H1 (cell line): Measurements from ENCODE around the gene GJD4. TPM values are rescaled to one million over a fixed set of nuclear protein-coding genes. Genes with fewer than 3 reads are reported as not detected.

Experiments used
- CTCF ChIA-PET: fragments of 300-600 bp; sonication (Branson Sonifier 250); formaldehyde crosslinking; loops from one replicate; lab custom pipeline; 2021; ENCODE audit not compliant: partially characterized antibody; lab: Charles Lee
- POLR2A ChIA-PET: fragments of 300-600 bp; sonication (Branson Sonifier 250); formaldehyde crosslinking; loops from one replicate; lab custom pipeline; 2021; ENCODE audit warnings: inconsistent platforms; ENCODE audit not compliant: partially characterized antibody; lab: Charles Lee
- DNase-seq, 2 experiments: peaks; one replicate each; pipeline versions ENCODE4 v3.0.0 to v3.0.0-alpha.2; 2010 to 2022; ENCODE audit warnings: low spot score in 2 of 2, low read depth in 1 of 2, mixed read lengths in 1 of 2
- FAIRE-seq: peaks from 2 replicates; lab custom pipeline; 2011; peaks lifted over from hg19 to GRCh38; lab: Jason Lieb, UNC
- H2AFZ ChIP-seq: 2 replicates; pipeline ENCODE4 v1.8.1; 2012; ENCODE audit warnings: low read length, inconsistent platforms
- H2AK5ac ChIP-seq: 2 replicates; pipeline ENCODE4 v1.6.1; 2013; ENCODE audit warnings: low read depth, low read length
- H2BK120ac ChIP-seq: replicated peaks from 2 replicates; pipeline ENCODE3; 2013; ENCODE audit warnings: low read depth, low read length, inconsistent platforms
- H2BK12ac ChIP-seq: 2 replicates; pipeline ENCODE4 v1.6.1; 2013; ENCODE audit warnings: low read depth, low read length
- H2BK15ac ChIP-seq: 2 replicates; pipeline ENCODE4 v1.6.1; 2013; ENCODE audit warnings: low read length
- H2BK20ac ChIP-seq: 2 replicates; pipeline ENCODE4 v1.6.1; 2013; ENCODE audit warnings: low read length
- H2BK5ac ChIP-seq: 2 replicates; pipeline ENCODE4 v1.6.1; 2013; ENCODE audit warnings: low read depth, low read length
- H3K14ac ChIP-seq: 2 replicates; pipeline ENCODE4 v1.6.1; 2013; ENCODE audit warnings: inconsistent platforms; ENCODE audit not compliant: insufficient read length
- H3K18ac ChIP-seq: 2 replicates; pipeline ENCODE4 v1.6.1; 2013; ENCODE audit warnings: low read length; ENCODE audit errors: extremely low read depth
- H3K23ac ChIP-seq: 2 replicates; pipeline ENCODE4 v1.6.1; 2013; ENCODE audit warnings: inconsistent platforms; ENCODE audit not compliant: insufficient read length
- H3K23me2 ChIP-seq: 2 replicates; pipeline ENCODE4 v1.6.1; 2013; ENCODE audit warnings: low read depth, low read length
- H3K27ac ChIP-seq: 2 replicates; pipeline ENCODE4 v1.6.1; 2011; ENCODE audit warnings: low read depth, low read length, inconsistent platforms
- H3K27me3 ChIP-seq, 4 experiments: replicated peaks in 1 of 4; 1 replicate in 1 of 4; 2 replicates in 3 of 4; pipeline versions ENCODE4 v1.6.1 to v1.8.1; 2011 to 2013; ENCODE audit warnings: low read length in 3 of 4, mild to moderate bottlenecking in 3 of 4, inconsistent platforms in 2 of 4, mixed read lengths in 2 of 4, moderate library complexity in 1 of 4; ENCODE audit not compliant: control insufficient read depth in 3 of 4, insufficient read depth in 3 of 4; ENCODE audit errors: extremely low read depth in 1 of 4
- H3K36me3 ChIP-seq, 4 experiments: 2 replicates each; pipeline versions ENCODE4 v1.6.1 to v1.8.1; 2011 to 2013; ENCODE audit warnings: mild to moderate bottlenecking in 4 of 4, low read length in 3 of 4, moderate library complexity in 2 of 4, control low read depth in 1 of 4, inconsistent platforms in 1 of 4; ENCODE audit not compliant: insufficient read depth in 4 of 4, control insufficient read depth in 2 of 4
- H3K4ac ChIP-seq: replicated peaks from 2 replicates; pipeline ENCODE3; 2013; ENCODE audit warnings: low read length, low read depth, mixed read lengths, inconsistent platforms; ENCODE audit not compliant: insufficient read length
- H3K4me1 ChIP-seq, 4 experiments: replicated peaks in 1 of 4; 1 replicate in 1 of 4; 2 replicates in 3 of 4; pipeline versions ENCODE4 v1.6.1 to v1.8.1; 2011 to 2013; ENCODE audit warnings: low read length in 3 of 4, inconsistent platforms in 2 of 4, mixed read lengths in 1 of 4; ENCODE audit not compliant: insufficient read depth in 4 of 4, control insufficient read depth in 3 of 4
- H3K4me2 ChIP-seq, 2 experiments: 2 replicates each; pipeline versions ENCODE4 v1.6.1 to v1.8.1; 2011 to 2013; ENCODE audit warnings: low read depth in 2 of 2, low read length in 2 of 2, control low read depth in 1 of 2, inconsistent platforms in 1 of 2, mild to moderate bottlenecking in 1 of 2; ENCODE audit not compliant: insufficient read depth in 1 of 2
- H3K4me3 ChIP-seq, 4 experiments: fragments of 200-600, 300-600 bp in 1 of 4; sonication (generic), shearing (Covaris generic), sonication (Bioruptor Twin) in 1 of 4; 2 replicates each; pipeline versions ENCODE4 v1.5.1 to v1.8.1; 2011 to 2016; ENCODE audit warnings: low read length in 4 of 4, low read depth in 3 of 4, control low read depth in 2 of 4, inconsistent platforms in 2 of 4, mild to moderate bottlenecking in 2 of 4, mixed read lengths in 1 of 4, moderate library complexity in 1 of 4; ENCODE audit not compliant: insufficient read depth in 2 of 4; ENCODE audit errors: extremely low read depth in 1 of 4
- H3K56ac ChIP-seq: replicated peaks from 2 replicates; pipeline ENCODE3; 2013; ENCODE audit warnings: low read depth, mild to moderate bottlenecking, mixed read lengths, low read length, inconsistent platforms; ENCODE audit not compliant: insufficient read length
- H3K79me1 ChIP-seq: 2 replicates; pipeline ENCODE4 v1.6.1; 2013; ENCODE audit warnings: low read depth, low read length, control low read depth
- H3K79me2 ChIP-seq, 2 experiments: 2 replicates each; pipeline versions ENCODE4 v1.6.1 to v1.8.1; 2012 to 2013; ENCODE audit warnings: low read length in 2 of 2, mild to moderate bottlenecking in 2 of 2, inconsistent platforms in 1 of 2; ENCODE audit not compliant: insufficient read depth in 2 of 2, control insufficient read depth in 1 of 2
- H3K9ac ChIP-seq, 4 experiments: replicated peaks in 1 of 4; 1 replicate in 1 of 4; 2 replicates in 3 of 4; pipeline versions ENCODE4 v1.6.1 to v1.8.1; 2011 to 2013; ENCODE audit warnings: low read depth in 3 of 4, low read length in 3 of 4, control low read depth in 2 of 4, mild to moderate bottlenecking in 2 of 4, moderate library complexity in 2 of 4, inconsistent platforms in 1 of 4; ENCODE audit errors: extremely low read depth in 1 of 4
- H3K9me3 ChIP-seq, 2 experiments: 2 replicates each; pipeline versions ENCODE4 v1.6.1 to v1.8.1; 2012 to 2013; ENCODE audit warnings: mild to moderate bottlenecking in 2 of 2, moderate library complexity in 2 of 2, control low read depth in 1 of 2, inconsistent platforms in 1 of 2, low read depth in 1 of 2, low read length in 1 of 2, mixed read lengths in 1 of 2; ENCODE audit not compliant: insufficient read depth in 2 of 2
- H4K20me1 ChIP-seq, 2 experiments: replicated peaks in 1 of 2; 2 replicates each; pipeline versions ENCODE3 to v1.8.1; 2011 to 2013; ENCODE audit warnings: inconsistent platforms in 2 of 2, low read length in 2 of 2, mild to moderate bottlenecking in 1 of 2; ENCODE audit not compliant: insufficient read depth in 2 of 2, control insufficient read depth in 1 of 2
- H4K5ac ChIP-seq: 2 replicates; pipeline ENCODE4 v1.6.1; 2013; ENCODE audit warnings: low read length, low read depth, mixed read lengths, inconsistent platforms; ENCODE audit not compliant: insufficient read length
- H4K8ac ChIP-seq: 2 replicates; pipeline ENCODE4 v1.8.0; 2013; ENCODE audit warnings: mild to moderate bottlenecking, moderate library complexity, low read length, inconsistent platforms; ENCODE audit not compliant: insufficient read depth; ENCODE audit errors: extremely low read depth
- H4K91ac ChIP-seq: replicated peaks from 2 replicates; pipeline ENCODE3; 2013; ENCODE audit warnings: low read length, mixed read lengths, inconsistent platforms; ENCODE audit not compliant: insufficient read length
- ATF3 ChIP-seq: IDR thresholded peaks from 2 replicates; pipeline ENCODE4 v1.6.1; 2011; ENCODE audit warnings: low read depth, mild to moderate bottlenecking, low read length; ENCODE audit not compliant: insufficient read depth
- GABPA ChIP-seq: IDR thresholded peaks from 2 replicates; pipeline ENCODE4 v1.6.1; 2011; ENCODE audit warnings: mild to moderate bottlenecking, low read length, moderate library complexity, borderline replicate concordance; ENCODE audit not compliant: insufficient read depth
- SIX5 ChIP-seq: IDR thresholded peaks from 2 replicates; pipeline ENCODE4 v1.6.1; 2011; ENCODE audit warnings: mild to moderate bottlenecking, low read depth, low read length
- USF2 ChIP-seq: IDR thresholded peaks from 2 replicates; pipeline ENCODE4 v1.6.1; 2011; ENCODE audit warnings: low read length, improper control_type of control experiment
- WGBS, 2 experiments: shearing (Covaris generic) in 1 of 2; methylation state at CpG; one replicate each; pipeline versions ENCODE4 v1.1.6 to v1.1.7; 2013 to 2015; ENCODE audit warnings: low lambda C conversion rate in 2 of 2, mixed read lengths in 2 of 2, inconsistent platforms in 1 of 2, low coverage in 1 of 2, missing lambda C conversion rate in 1 of 2; ENCODE audit not compliant: insufficient replicate concordance in 2 of 2, insufficient coverage in 1 of 2, insufficient read length in 1 of 2; ENCODE audit errors: extremely low coverage in 1 of 2, missing lambda C conversion rate in 1 of 2; 5-methylcytosine and 5-hydroxymethylcytosine counted together
- polyA plus RNA-seq, 7 experiments: library from polyadenylated mRNA; depleted of rRNA in 3 of 7; stranded (reverse) in 5 of 7; unstranded in 2 of 7; fragments of >200 nt in 5 of 7; fragments of 200-250 nt in 2 of 7; gene quantifications; 1 replicate in 5 of 7; 2 replicates in 1 of 7; 4 replicates in 1 of 7; pipeline versions ENCODE4 v1.2.1 to v1.2.3, GENCODE V29; 2011 to 2013; ENCODE audit warnings: missing spikeins in 2 of 7, mixed read lengths in 2 of 7
- total RNA-seq: library from RNA; stranded (reverse); fragmentation: NEBNext Ultra II Directional; extraction: Animal tissue kit (Norgen Biotek cat#: 25700); gene quantifications from 2 replicates; pipeline ENCODE4 v1.2.1, GENCODE V29; 2021

Gene GJD4
- total and polyA plus RNA-seq, 2 of the 8 experiments (the other 6 are each of a cell fraction or from before 2014, with no cell fraction given): not detected

- Histone ChIP-seq H4K8ac (no peak overlapping the region), H3K9ac (no peak overlapping the region), H3K36me3 (no peaks in the 10 kb centered on the region), H2BK20ac (no peak overlapping the region), H3K27ac (no peak overlapping the region), H2BK15ac (no peak overlapping the region), H3K4me3 (no peak overlapping the region), H4K5ac (no peak overlapping the region), H3K23me2 (no peaks in the 10 kb centered on the region), H2BK5ac (no peak overlapping the region), H4K20me1 (no peaks in the 10 kb centered on the region), H3K27me3 (no peaks in the 10 kb centered on the region), H3K9me3 (no peaks in the 10 kb centered on the region), H3K4me2 (no peak overlapping the region), H3K79me1 (no peaks in the 10 kb centered on the region), H3K23ac (no peak overlapping the region), H3K14ac (no peak overlapping the region), H3K18ac (no peak overlapping the region), H3K56ac (no peak overlapping the region), H4K91ac (no peak overlapping the region), H3K4ac (no peak overlapping the region), H3K4me1 (peaks cover 1 to 6% (median 5%) of the 10 kb centered on the region in 4 experiments; a peak in 6 of 7 replicates), H2AFZ (no peak overlapping the region), H2AK5ac (no peak overlapping the region), H2BK120ac (no peak overlapping the region), H3K79me2 (no peaks in the 10 kb centered on the region), H2BK12ac (no peak overlapping the region)
- ChIA-PET POLR2A (interaction anchor here (0.6 to 1.1 kb wide), 2 partner anchors 19 to 21 kb away, joined by 3 read pairs; no protein-coding TSS in a partner anchor), CTCF (interaction anchor here (0.6 to 3.2 kb wide), 5 partner anchors 12 to 453 kb away, joined by 3 to 19 read pairs (median 5); no protein-coding TSS in a partner anchor)
- FAIRE-seq (no peak), DNase-seq (no peak)
- 67% methylated on average over 1 of the region's 1 CpG; no CpG with 5 or more reads in 1 of the 2 experiments for WGBS, 2 experiments
- TF ChIP-seq GABPA: no peak
- TF ChIP-seq USF2: no peak
- TF ChIP-seq SIX5: no peak
- no peak for TF ChIP-seq ATF3
Measured at GRCh38 chr10:35573796-35574195, 31.3 kb upstream of the GJD4 start.
